ENCODE data around the gene FHOD3.

- TF ChIP-seq POLR2AphosphoS5 (IDR thresholded peaks at IDR 0.05; ENCODE audit: low read depth, low read length): no peak
- no peak for TF ChIP-seq TAF1 (IDR thresholded peaks at IDR 0.05; ENCODE audit: borderline replicate concordance, insufficient read depth, low read length)
- no peak for TF ChIP-seq REST (IDR thresholded peaks at IDR 0.05; ENCODE audit: insufficient read depth in 1 of 2, low read depth in 2 of 2, low read length in 2 of 2)
- no peak for TF ChIP-seq SIN3A (IDR thresholded peaks at IDR 0.05; ENCODE audit: borderline replicate concordance, insufficient read depth, low read length)
Observed at GRCh38 chr18:36572135-36572856, 274.8 kb downstream of the FHOD3 start.

Measured in PFSK-1 (cell line).